Colonic mucosa (tissue), 4 donors: ENCODE data around the gene FTO. TPM values are rescaled to one million over a fixed set of nuclear protein-coding genes. Genes with fewer than 3 reads are reported as not detected.
"Not testable (repeated sequence)": the region's sequence is repeated elsewhere in the genome, so short reads cannot be mapped to it uniquely, and the experiment has no call there.

ENCODE experiments used
- DNase-seq: peaks from one replicate; pipeline ENCODE4 v3.0.0-alpha.2; 2020
- H3K27ac ChIP-seq: fragments of 200-600 bp; one replicate; pipeline ENCODE4 v1.8.0; 2021
- H3K27me3 ChIP-seq: fragments of 200-600 bp; one replicate; pipeline ENCODE4 v1.8.0; 2021
- H3K36me3 ChIP-seq: fragments of 200-600 bp; one replicate; pipeline ENCODE4 v1.8.0; 2021
- H3K4me1 ChIP-seq: fragments of 200-600 bp; one replicate; pipeline ENCODE4 v1.8.0; 2021; ENCODE audit warnings: mild to moderate bottlenecking
- H3K4me3 ChIP-seq: fragments of 200-600 bp; one replicate; pipeline ENCODE4 v1.8.0; 2021
- H3K9ac ChIP-seq, 2 donors: one replicate each; pipeline ENCODE4 v1.7.0; 2013; ENCODE audit warnings: control low read depth in 2 of 2, low read depth in 2 of 2, low read length in 2 of 2
- H3K9me3 ChIP-seq: fragments of 200-600 bp; one replicate; pipeline ENCODE4 v1.8.0; 2021
- CTCF ChIP-seq: fragments of 200-600 bp; IDR thresholded peaks from one replicate; pipeline ENCODE4 v1.8.0; 2022; ENCODE audit warnings: antibody characterized with exemption, mild to moderate bottlenecking
- intact Hi-C: fragments of 100-400 bp; cut with DNase I; formaldehyde crosslinking; loops from one replicate; pipeline ENCODE4 v1.14.1; 2022
- total RNA-seq, 2 donors: library from RNA; stranded (reverse); fragmentation: NEBNext Ultra II Directional in 1 of 2; extraction: Animal tissue kit (Norgen Biotek cat#: 25700) in 1 of 2; gene quantifications; one replicate each; pipeline ENCODE4 v1.2.1, GENCODE V29; 2021
- donor health status: healthy.
- donor health status: DM: no; HTN: no; CAD: no.
- donor health status: DM: no; HTN: no; CAD: no.

Gene FTO
- total RNA-seq, 2 donors from 2014 or later, result 38.3 to 39.2 TPM

GRCh38 chr16:53886482-53887378, 182.8 kb downstream of the FTO start:
- no peaks in the 10 kb centered on the region for H3K36me3 ChIP-seq
- H3K27me3 ChIP-seq, result no peaks in the 10 kb centered on the region
- H3K9ac ChIP-seq, result no peak overlapping the region
- no peak overlapping the region for H3K27ac ChIP-seq
- DNase-seq, result no peak
- H3K4me1 ChIP-seq, result no peaks in the 10 kb centered on the region
- intact Hi-C loops, result no loop called here
- no peaks in the 10 kb centered on the region for H3K9me3 ChIP-seq
- no peak overlapping the region for H3K4me3 ChIP-seq
- TF ChIP-seq CTCF, result no peak

- no peaks in the 10 kb centered on the region for H3K27me3 ChIP-seq
- intact Hi-C loops, result no loop called here
- H3K4me3 ChIP-seq, result no peak overlapping the region
- H3K27ac ChIP-seq, result no peak overlapping the region
- no peak for DNase-seq
- no peak for TF ChIP-seq CTCF
- no peak overlapping the region for H3K9ac ChIP-seq
- H3K4me1 ChIP-seq, result no peaks in the 10 kb centered on the region
- H3K9me3 ChIP-seq, result no peaks in the 10 kb centered on the region
- no peaks in the 10 kb centered on the region for H3K36me3 ChIP-seq
These were observed 184.3 kb downstream of the FTO start for GRCh38 chr16:53888222-53888621.

GRCh38 chr16:53890877-53891276, 186.9 kb downstream of the FTO start:
- H3K27ac ChIP-seq, H3K36me3 ChIP-seq, H3K27me3 ChIP-seq, H3K4me3 ChIP-seq, H3K4me1 ChIP-seq, H3K9me3 ChIP-seq, intact Hi-C loops, DNase-seq, H3K9ac ChIP-seq: not testable (repeated sequence)

- Histone ChIP-seq H3K4me1 (no peaks in the 10 kb centered on the region), H3K9me3 (no peaks in the 10 kb centered on the region)
- intact Hi-C loops, result no loop called here
These were observed 187.6 kb downstream of the FTO start for GRCh38 chr16:53891409-53892139.

GRCh38 chr16:53892155-53892554, 188.2 kb downstream of the FTO start:
- intact Hi-C loops, result no loop called here
- peak; percentile 66 for TF ChIP-seq CTCF

More at GRCh38 chr16:53891409-53892139, 187.6 kb downstream of the FTO start:
- no peak overlapping the region for H3K27ac ChIP-seq
- TF ChIP-seq CTCF, result no peak
- H3K9ac ChIP-seq, result no peak overlapping the region
- no peak overlapping the region for H3K4me3 ChIP-seq
- no peaks in the 10 kb centered on the region for H3K27me3 ChIP-seq
- H3K36me3 ChIP-seq, result no peaks in the 10 kb centered on the region
- DNase-seq, result no peak

More at GRCh38 chr16:53892155-53892554, 188.2 kb downstream of the FTO start:
- Histone ChIP-seq H3K4me3 (no peak overlapping the region), H3K4me1 (no peaks in the 10 kb centered on the region), H3K9me3 (no peaks in the 10 kb centered on the region), H3K36me3 (no peaks in the 10 kb centered on the region), H3K27ac (no peak overlapping the region), H3K9ac (no peak overlapping the region), H3K27me3 (no peaks in the 10 kb centered on the region)
- DNase-seq, result peak; percentile 72
